Activated T-cell treated with anti-CD3 and anti-CD28 coated beads, Interleukin-2, amount 50 U/mL, for 4 hours (primary cell): Measurements from ENCODE around the gene CPE. TPM values are rescaled to one million over a fixed set of nuclear protein-coding genes. Genes with fewer than 3 reads are reported as not detected.
"Not testable (repeated sequence)": the region's sequence is repeated elsewhere in the genome, so short reads cannot be mapped to it uniquely, and the experiment has no call there.

Experiments used
- ATAC-seq, 2 donors: fragments of 200-7000 bp; cut with Tn5 transposase; one replicate each; pipeline ENCODE4 v1.10.0; 2021
- DNase-seq: peaks from one replicate; pipeline ENCODE4 v3.0.0-alpha.2; 2020
- H3K27me3 Mint-ChIP-seq: one replicate; pipeline ENCODE4 v1.8.0; 2021; ENCODE audit warnings: low read depth, mixed read lengths
- H3K36me3 Mint-ChIP-seq: one replicate; pipeline ENCODE4 v1.8.0; 2022; ENCODE audit warnings: mixed read lengths; ENCODE audit not compliant: insufficient read depth
- H3K4me1 Mint-ChIP-seq: one replicate; pipeline ENCODE4 v1.8.0; 2021; ENCODE audit warnings: low read depth, mixed read lengths
- H3K4me3 Mint-ChIP-seq: one replicate; pipeline ENCODE4 v1.8.0; 2021; ENCODE audit warnings: mild to moderate bottlenecking, moderate library complexity, mixed read lengths
- H3K9me3 Mint-ChIP-seq: one replicate; pipeline ENCODE4 v1.8.0; 2021; ENCODE audit warnings: mixed read lengths
- total RNA-seq, 3 donors: library from RNA; stranded (reverse); gene quantifications; one replicate each; pipeline ENCODE4 v1.2.1, GENCODE V29; 2021

CPE gene
- total RNA-seq, 3 donors from 2014 or later: 0.40 TPM; not detected in 2

DNA sequence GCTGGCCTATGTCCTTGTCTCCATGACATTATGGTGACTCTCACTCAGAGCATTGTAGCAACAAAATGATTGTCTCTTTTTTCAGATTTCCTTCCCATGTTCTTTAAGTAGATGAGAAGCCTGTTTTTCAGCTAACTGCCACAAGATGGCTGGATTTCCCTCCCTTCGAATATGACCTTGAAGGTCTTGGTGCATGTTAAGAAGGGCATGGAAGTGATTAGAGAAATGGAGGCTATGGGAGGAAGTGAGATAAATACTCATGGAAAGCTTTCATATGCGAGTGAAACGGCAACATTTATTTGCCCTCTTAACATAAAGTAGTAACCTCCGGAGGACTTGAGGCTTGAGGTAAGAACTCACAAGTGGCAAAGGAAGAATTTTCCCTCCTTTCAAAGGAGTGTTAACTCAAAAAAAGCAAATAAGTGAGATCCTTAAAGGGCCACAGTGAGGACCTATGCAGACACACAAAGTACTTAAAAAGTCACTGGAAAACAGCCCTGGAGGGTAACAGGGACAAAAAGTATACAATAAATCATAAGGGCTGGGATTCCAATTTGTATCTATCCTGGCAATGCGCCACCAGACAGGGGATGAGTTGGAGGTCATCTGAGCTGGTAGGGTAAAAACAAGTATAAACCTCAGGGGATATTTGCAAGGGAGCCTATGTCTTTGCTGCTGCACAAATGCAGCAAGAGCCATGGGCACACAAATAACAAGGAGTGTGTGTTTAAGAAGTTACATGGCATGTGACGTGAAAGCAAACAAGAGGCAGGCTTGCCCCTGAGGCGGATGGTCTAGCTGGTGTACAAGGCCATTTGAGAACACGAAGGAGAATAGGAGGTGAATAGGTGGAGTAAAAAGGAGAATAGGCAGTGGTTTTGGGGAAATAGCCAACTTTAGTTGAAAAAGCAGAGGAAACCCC lies 96.2 kb downstream of the CPE start:
- Mint-ChIP-seq H3K27me3 (peaks cover 4% of the 10 kb centered on the region), H3K9me3 (peaks cover 10% of the 10 kb centered on the region), H3K36me3 (peaks cover 5% of the 10 kb centered on the region), H3K4me3 (no peak overlapping the region), H3K4me1 (no peaks in the 10 kb centered on the region)
- no peak for DNase-seq
- no peak for ATAC-seq

DNA sequence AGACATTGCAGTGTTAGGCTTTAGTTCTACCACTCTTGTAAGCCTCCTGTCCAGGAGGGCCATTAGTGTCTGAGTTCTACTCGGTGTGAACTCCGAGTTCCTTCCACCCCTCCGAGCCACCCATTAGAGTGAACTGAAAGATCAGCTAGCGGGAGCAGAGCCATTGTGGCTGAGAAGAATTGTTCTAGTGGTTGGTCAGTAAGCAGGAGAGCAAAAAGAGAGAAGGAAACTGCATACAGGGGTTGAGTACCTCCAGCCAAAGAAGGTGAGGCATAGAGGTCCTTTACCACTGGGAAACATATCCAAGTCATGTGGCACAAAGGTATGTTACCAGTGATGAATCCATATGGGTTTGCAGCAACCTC lies 96.9 kb downstream of the CPE start:
- Mint-ChIP-seq H3K4me3 (no peak overlapping the region), H3K4me1 (no peaks in the 10 kb centered on the region), H3K27me3 (peaks cover 4% of the 10 kb centered on the region), H3K9me3 (peaks cover 10% of the 10 kb centered on the region), H3K36me3 (peaks cover 5% of the 10 kb centered on the region)
- DNase-seq (no peak), ATAC-seq (no peak)

GRCh38 chr4:165476214-165477098 lies 97.6 kb downstream of the CPE start:
- H3K9me3 Mint-ChIP-seq: peaks cover 10% of the 10 kb centered on the region

DNA sequence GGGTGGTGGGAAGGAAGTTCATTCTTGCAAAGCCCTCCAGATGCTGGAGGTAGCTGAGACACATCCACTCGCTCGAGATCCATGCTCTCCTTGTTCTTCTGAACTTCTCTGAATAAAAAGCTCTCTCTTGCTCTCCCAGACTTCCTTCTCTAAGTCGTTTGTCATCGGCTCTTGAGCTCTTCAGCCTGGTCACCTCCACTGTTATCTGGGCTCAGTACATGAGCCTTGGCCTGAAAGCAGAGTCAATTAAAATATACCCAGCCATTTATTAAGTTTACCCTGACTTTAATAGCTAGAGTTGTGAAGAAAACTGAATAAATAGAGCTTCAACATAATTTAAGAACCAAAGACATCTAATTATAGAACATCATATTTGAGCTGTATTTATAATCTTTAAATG lies 99.0 kb downstream of the CPE start:
- Mint-ChIP-seq H3K9me3 (peaks cover 7% of the 10 kb centered on the region), H3K36me3 (peaks cover 5% of the 10 kb centered on the region), H3K4me1 (no peaks in the 10 kb centered on the region), H3K27me3 (peaks cover 4% of the 10 kb centered on the region), H3K4me3 (no peak overlapping the region)
- no peak for ATAC-seq
- no peak for DNase-seq

More at GRCh38 chr4:165476214-165477098, 97.6 kb downstream of the CPE start:
- H3K4me3 Mint-ChIP-seq: no peak overlapping the region
- DNase-seq (no peak), ATAC-seq (no peak)
- no peaks in the 10 kb centered on the region for H3K4me1 Mint-ChIP-seq
- H3K27me3 Mint-ChIP-seq: peaks cover 4% of the 10 kb centered on the region
- H3K36me3 Mint-ChIP-seq: peaks cover 5% of the 10 kb centered on the region

GRCh38 chr4:165478260-165478659 lies 99.5 kb downstream of the CPE start:
- Mint-ChIP-seq H3K27me3 (peaks cover 4% of the 10 kb centered on the region), H3K4me1 (no peaks in the 10 kb centered on the region), H3K4me3 (no peak overlapping the region), H3K9me3 (peaks cover 5% of the 10 kb centered on the region), H3K36me3 (peaks cover 2% of the 10 kb centered on the region)
- ATAC-seq (no peak), DNase-seq (no peak)

DNA sequence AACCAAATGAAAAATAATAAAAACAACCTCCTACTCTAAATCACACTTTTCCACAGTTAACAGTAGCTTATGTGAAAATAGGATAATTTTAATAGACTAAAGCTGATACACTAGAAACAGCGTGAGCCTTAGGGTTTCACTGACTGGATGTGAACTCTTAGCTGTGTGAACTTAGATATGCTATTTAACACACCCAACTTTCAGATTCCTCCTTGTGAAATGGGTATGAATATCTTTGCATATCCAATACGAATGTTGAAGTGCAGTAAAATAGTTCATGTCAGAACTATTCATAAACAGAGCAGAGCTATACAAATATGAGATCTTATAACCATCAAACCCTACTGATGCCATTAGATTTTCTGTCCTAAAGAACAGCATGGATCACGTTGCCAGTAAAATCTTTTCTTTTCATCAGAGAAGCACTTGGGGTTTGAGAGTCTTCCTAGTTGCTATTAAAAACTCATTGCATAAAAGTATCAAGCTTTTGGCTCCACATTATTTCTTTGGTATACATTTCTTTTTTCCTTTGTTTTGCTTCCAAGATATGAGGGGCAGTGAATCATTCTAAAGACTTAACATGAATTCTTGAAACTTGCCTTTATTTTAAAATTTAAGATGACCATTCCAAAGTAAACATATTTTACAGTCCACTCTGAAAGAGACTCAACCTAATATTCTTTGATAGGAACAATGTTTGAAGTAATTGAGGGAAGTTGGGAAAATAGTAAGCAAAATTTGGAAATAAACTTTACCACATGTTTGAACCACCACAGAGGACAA lies 102.4 kb downstream of the CPE start:
- no peak for ATAC-seq
- no peak for DNase-seq
- H3K4me1 Mint-ChIP-seq: no peaks in the 10 kb centered on the region

DNA sequence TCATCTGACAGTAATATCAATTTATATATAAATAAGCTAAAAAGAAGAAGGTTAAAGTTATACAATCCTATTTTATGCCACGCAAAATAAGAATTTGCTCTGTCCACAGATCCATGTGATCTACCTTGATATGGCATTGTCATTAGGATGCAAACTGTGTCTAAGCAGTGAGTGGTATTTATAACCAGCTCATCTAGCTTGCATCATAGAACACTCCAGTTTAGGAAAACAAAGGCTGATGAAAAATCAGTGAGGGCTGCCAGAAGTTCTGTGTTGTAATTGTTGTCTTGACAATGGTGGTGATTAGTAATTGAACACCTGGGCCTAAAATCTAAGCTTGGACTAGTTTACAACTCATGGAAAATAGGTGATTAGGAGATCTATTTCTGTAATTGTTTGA lies 111.0 kb downstream of the CPE start:
- Mint-ChIP-seq H3K9me3 (no peaks in the 10 kb centered on the region), H3K4me1 (peaks cover 3% of the 10 kb centered on the region), H3K4me3 (no peak overlapping the region), H3K27me3 (peaks cover 34% of the 10 kb centered on the region), H3K36me3 (no peaks in the 10 kb centered on the region)
- DNase-seq (no peak), ATAC-seq (no peak)

More for the DNA sequence above, 102.4 kb downstream of the CPE start:
- Mint-ChIP-seq H3K36me3 (no peaks in the 10 kb centered on the region), H3K9me3 (no peaks in the 10 kb centered on the region), H3K27me3 (peaks cover 8% of the 10 kb centered on the region), H3K4me3 (no peak overlapping the region)

GRCh38 chr4:165492583-165492982 lies 113.8 kb downstream of the CPE start:
- H3K9me3 Mint-ChIP-seq, H3K36me3 Mint-ChIP-seq, DNase-seq, H3K4me1 Mint-ChIP-seq, ATAC-seq, H3K4me3 Mint-ChIP-seq: not testable (repeated sequence)
- H3K27me3 Mint-ChIP-seq: peaks cover 21% of the 10 kb centered on the region

DNA sequence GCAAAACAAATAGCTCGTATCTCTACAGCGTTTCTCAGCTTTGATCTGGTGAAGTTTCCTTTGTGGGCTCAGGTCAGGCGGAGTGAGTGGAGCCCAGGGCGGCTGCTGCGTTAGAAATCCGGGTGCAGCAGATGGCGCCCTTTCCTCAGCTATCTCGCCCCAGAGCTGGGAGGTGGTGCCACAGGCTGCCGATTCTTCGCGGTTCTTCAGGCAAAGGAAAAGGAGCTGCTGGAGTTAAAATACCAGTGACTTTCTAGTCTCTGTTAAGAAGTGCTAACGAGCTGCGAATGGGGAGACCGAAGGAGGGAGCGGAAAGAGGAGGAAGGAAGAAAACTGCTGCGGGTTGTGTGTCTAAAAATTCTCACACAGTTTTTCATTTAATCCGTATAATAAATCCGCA lies 114.6 kb downstream of the CPE start:
- H3K9me3 Mint-ChIP-seq: no peaks in the 10 kb centered on the region
- DNase-seq: peak; percentile 58
- peak; percentile 91 to 95 for ATAC-seq
- H3K27me3 Mint-ChIP-seq: peaks cover 17% of the 10 kb centered on the region
- no peaks in the 10 kb centered on the region for H3K36me3 Mint-ChIP-seq
- peak overlapping the region; percentile 67 for H3K4me3 Mint-ChIP-seq
- peaks cover 3% of the 10 kb centered on the region for H3K4me1 Mint-ChIP-seq

GRCh38 chr4:165502916-165503907 lies 124.4 kb downstream of the CPE start:
- ATAC-seq (peak in 1 of 2 donors; percentile 46), DNase-seq (no peak)
- Mint-ChIP-seq H3K36me3 (no peaks in the 10 kb centered on the region), H3K4me1 (peaks cover 2% of the 10 kb centered on the region), H3K27me3 (peaks cover 5% of the 10 kb centered on the region), H3K9me3 (no peaks in the 10 kb centered on the region), H3K4me3 (no peak overlapping the region)

DNA sequence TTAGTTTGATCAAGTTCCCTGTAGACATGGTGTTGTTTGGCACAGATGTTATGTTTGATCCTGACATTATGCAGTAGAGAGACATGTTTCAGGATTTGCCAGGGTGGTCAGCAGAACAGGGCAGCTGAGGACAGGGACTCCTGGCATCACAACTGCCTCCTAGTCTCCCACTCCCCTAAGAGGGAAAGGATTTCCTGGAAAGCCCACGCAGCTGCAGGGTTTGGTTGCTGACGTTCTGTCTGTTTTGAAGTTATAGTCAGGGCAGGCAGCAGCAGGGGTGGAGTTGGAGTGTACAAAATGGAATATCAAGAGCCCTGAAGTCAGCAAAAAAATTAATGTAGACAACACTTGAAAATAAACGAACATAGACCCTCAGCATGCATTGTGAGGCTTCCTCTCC lies 125.4 kb downstream of the CPE start:
- Mint-ChIP-seq H3K27me3 (peaks cover 5% of the 10 kb centered on the region), H3K4me1 (peaks cover 2% of the 10 kb centered on the region), H3K4me3 (no peak overlapping the region), H3K36me3 (no peaks in the 10 kb centered on the region), H3K9me3 (no peaks in the 10 kb centered on the region)
- no peak for ATAC-seq
- DNase-seq: no peak

GRCh38 chr4:165505958-165506837 lies 127.4 kb downstream of the CPE start:
- ATAC-seq: no peak
- no peak overlapping the region for H3K4me3 Mint-ChIP-seq
- peaks cover 5% of the 10 kb centered on the region for H3K27me3 Mint-ChIP-seq
- DNase-seq: no peak
- no peaks in the 10 kb centered on the region for H3K9me3 Mint-ChIP-seq
- peaks cover 2% of the 10 kb centered on the region for H3K4me1 Mint-ChIP-seq
- H3K36me3 Mint-ChIP-seq: no peaks in the 10 kb centered on the region
